Muscle of leg (tissue), 11 donors: ENCODE results near the gene GALNT10. TPM values are rescaled to one million over a fixed set of nuclear protein-coding genes. Genes with fewer than 3 reads are reported as not detected.

Source experiments
- DNase-seq: peaks from one replicate; pipeline ENCODE4 v3.0.0; 2013
- H3K27ac ChIP-seq: one replicate; pipeline ENCODE4 v1.5.1; 2013; ENCODE audit warnings: mild to moderate bottlenecking, low read length, control low read depth
- H3K27me3 ChIP-seq: one replicate; pipeline ENCODE4 v1.6.1; 2013; ENCODE audit warnings: low read length; ENCODE audit not compliant: control insufficient read depth, insufficient read depth
- H3K36me3 ChIP-seq: one replicate; pipeline ENCODE4 v1.6.1; 2013; ENCODE audit warnings: low read length; ENCODE audit not compliant: control insufficient read depth, insufficient read depth
- H3K4me1 ChIP-seq: one replicate; pipeline ENCODE4 v1.6.1; 2013; ENCODE audit warnings: low read length; ENCODE audit not compliant: control insufficient read depth, insufficient read depth
- H3K4me3 ChIP-seq: one replicate; pipeline ENCODE4 v1.5.1; 2013; ENCODE audit warnings: low read length, control low read depth
- H3K9me3 ChIP-seq: replicated peaks from 2 replicates; pipeline ENCODE4 v1.6.1; 2013; ENCODE audit warnings: low read depth, low read length; ENCODE audit not compliant: control insufficient read depth
- WGBS: methylation state at CpG from one replicate; pipeline ENCODE4 v1.1.5; 2013; ENCODE audit warnings: missing lambda C conversion rate; ENCODE audit not compliant: insufficient coverage; 5-methylcytosine and 5-hydroxymethylcytosine counted together
- polyA plus RNA-seq, 8 donors: library from polyadenylated mRNA; unstranded; fragments of 120-200 nt; gene quantifications; one replicate each; pipeline versions ENCODE4 v1.2.1 to v1.2.3, GENCODE V29; 2013; ENCODE audit warnings: inconsistent platforms in 1 of 8, low replicate concordance in 1 of 8; ENCODE audit not compliant: insufficient read length in 8 of 8, insufficient read depth in 1 of 8
- total RNA-seq: library from RNA; stranded (reverse); fragments of 120-200 nt; gene quantifications from one replicate; pipeline ENCODE4 v1.2.4, GENCODE V29; 2013

The GALNT10 gene
- total and polyA plus RNA-seq, 9 donors, result 16.6 to 27.8 (median 20.5) TPM

- WGBS, result 60% methylated on average over 2 of the region's 4 CpGs
- Histone ChIP-seq H3K9me3 (no peaks in the 10 kb centered on the region), H3K27me3 (no peaks in the 10 kb centered on the region), H3K4me1 (no peaks in the 10 kb centered on the region), H3K4me3 (no peak overlapping the region), H3K27ac (no peak overlapping the region), H3K36me3 (peaks cover 45% of the 10 kb centered on the region)
- DNase-seq, result no peak
Observed at GRCh38 chr5:154377754-154378533, 187.4 kb downstream of the GALNT10 start.

- WGBS, result 85% methylated on average over 8 of the region's 12 CpGs
- DNase-seq, result no peak
- H3K36me3 ChIP-seq, result peaks cover 45% of the 10 kb centered on the region
Observed at GRCh38 chr5:154380263-154380662, 189.7 kb downstream of the GALNT10 start.

GRCh38 chr5:154384480-154385235 lies 194.1 kb downstream of the GALNT10 start:
- no peak overlapping the region for H3K27ac ChIP-seq
- no peaks in the 10 kb centered on the region for H3K4me1 ChIP-seq
- H3K27me3 ChIP-seq, result no peaks in the 10 kb centered on the region
- DNase-seq, result no peak
- peaks cover 25% of the 10 kb centered on the region for H3K36me3 ChIP-seq
- no peaks in the 10 kb centered on the region for H3K9me3 ChIP-seq
- H3K4me3 ChIP-seq, result no peak overlapping the region
- 41% methylated on average over 4 of the region's 9 CpGs for WGBS

More at GRCh38 chr5:154380263-154380662, 189.7 kb downstream of the GALNT10 start:
- no peaks in the 10 kb centered on the region for H3K27me3 ChIP-seq
- H3K9me3 ChIP-seq, result no peaks in the 10 kb centered on the region
- H3K4me1 ChIP-seq, result no peaks in the 10 kb centered on the region
- no peak overlapping the region for H3K27ac ChIP-seq
- no peak overlapping the region for H3K4me3 ChIP-seq

DNA sequence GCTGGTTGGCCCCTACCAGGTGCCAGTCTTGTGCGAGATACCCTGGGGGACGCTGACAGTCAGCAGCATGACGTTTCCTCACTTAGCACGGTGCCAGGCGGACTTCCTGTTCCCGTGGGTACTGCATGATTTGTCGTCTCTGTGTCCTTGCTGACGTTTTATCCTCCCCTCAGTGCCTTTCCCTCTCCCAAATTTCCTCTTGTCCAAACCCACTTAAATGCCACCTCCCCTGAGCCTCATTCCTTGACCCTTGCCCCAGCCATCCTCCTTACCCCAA lies 194.6 kb downstream of the GALNT10 start:
- Histone ChIP-seq H3K36me3 (peaks cover 23% of the 10 kb centered on the region), H3K4me1 (no peaks in the 10 kb centered on the region)
- WGBS, result 51% methylated on average over 8 of the region's 8 CpGs

GRCh38 chr5:154386952-154387629 lies 196.6 kb downstream of the GALNT10 start:
- DNase-seq, result no peak
- Histone ChIP-seq H3K27me3 (no peaks in the 10 kb centered on the region), H3K4me3 (no peak overlapping the region), H3K4me1 (no peaks in the 10 kb centered on the region), H3K27ac (no peak overlapping the region), H3K36me3 (peaks cover 10% of the 10 kb centered on the region), H3K9me3 (no peaks in the 10 kb centered on the region)
- WGBS, result no CpG with 5 or more reads among the region's 6 CpGs

More for the DNA sequence above, 194.6 kb downstream of the GALNT10 start:
- Histone ChIP-seq H3K27ac (no peak overlapping the region), H3K9me3 (no peaks in the 10 kb centered on the region), H3K27me3 (no peaks in the 10 kb centered on the region), H3K4me3 (no peak overlapping the region)
- DNase-seq, result no peak

DNA sequence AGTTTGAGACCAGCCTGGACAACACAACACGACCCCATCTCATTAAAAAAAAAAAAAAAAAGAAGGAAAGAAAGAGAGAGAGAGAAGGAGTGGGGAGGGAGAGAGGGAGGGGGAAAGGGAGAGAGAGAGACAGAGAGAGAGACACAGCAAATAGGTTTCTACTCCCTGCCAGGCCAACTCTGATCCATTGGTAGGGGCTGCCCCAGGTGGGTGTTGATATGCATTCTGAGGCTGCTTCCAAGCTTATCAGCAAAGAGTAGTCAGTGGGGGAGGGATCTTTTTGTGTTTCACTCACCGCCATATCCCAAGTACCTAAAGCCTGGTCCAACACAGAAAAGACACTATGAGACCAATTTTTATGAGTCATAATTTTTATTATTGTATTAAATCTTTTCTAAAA lies 198.3 kb downstream of the GALNT10 start:
- Histone ChIP-seq H3K36me3 (peaks cover 11% of the 10 kb centered on the region), H3K4me1 (no peaks in the 10 kb centered on the region)
- WGBS, result no CpG with 5 or more reads among the region's 2 CpGs

DNA sequence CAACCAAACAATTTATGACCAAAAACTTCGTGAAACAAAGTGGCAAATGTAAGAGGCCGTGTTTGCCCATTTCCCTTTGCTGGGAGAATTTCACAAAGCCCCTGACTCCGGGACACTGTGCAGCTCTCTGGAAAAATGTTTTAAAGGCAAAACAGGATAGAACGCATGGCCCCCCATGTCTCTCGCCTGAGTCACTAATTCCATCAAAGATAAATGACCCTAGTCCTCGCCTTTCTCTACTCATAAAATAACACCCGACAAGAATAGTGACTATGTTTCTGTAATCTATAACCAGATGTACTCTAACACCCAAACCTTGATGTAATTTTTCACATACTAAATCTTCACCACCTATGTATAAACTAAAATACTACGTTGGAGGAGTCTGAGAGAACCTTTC lies 199.6 kb downstream of the GALNT10 start:
- 57% methylated on average over 5 of the region's 8 CpGs for WGBS
- DNase-seq, result no peak
- H3K36me3 ChIP-seq, result peaks cover 11% of the 10 kb centered on the region

More for the DNA sequence above, 198.3 kb downstream of the GALNT10 start:
- no peaks in the 10 kb centered on the region for H3K9me3 ChIP-seq
- no peak for DNase-seq
- no peaks in the 10 kb centered on the region for H3K27me3 ChIP-seq
- no peak overlapping the region for H3K4me3 ChIP-seq
- no peak overlapping the region for H3K27ac ChIP-seq

DNA sequence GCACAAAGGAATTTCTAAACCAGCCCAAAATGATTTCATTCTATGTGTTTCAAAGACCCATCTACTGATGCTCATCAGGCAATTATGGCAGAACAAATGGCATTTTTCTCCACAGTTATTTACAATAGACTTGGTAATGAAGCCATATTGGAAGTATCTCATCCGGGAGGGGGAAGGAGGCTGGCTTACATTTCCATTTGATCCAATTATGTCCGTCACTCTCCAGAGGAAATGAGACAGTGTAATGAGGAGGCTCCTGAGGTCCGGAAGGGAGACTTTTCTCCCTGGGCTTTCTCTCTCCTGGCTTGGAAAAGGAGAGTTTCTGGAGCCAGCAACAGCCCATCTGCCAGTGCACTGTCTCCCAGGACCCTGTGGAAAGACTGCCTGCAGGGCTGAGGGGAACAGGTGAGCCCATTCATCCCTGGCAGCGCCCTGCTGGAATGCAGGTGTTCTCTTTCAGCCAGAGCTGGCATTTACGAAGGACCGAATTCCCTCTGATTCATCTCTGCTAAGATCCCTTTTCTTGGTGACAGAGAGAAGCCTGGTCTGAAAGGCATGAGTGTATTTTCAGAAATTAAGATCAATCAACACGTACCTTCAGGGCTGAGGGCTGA lies 200.3 kb downstream of the GALNT10 start:
- Histone ChIP-seq H3K9me3 (no peaks in the 10 kb centered on the region), H3K27ac (no peak overlapping the region), H3K4me3 (no peak overlapping the region), H3K27me3 (no peaks in the 10 kb centered on the region), H3K4me1 (no peaks in the 10 kb centered on the region), H3K36me3 (peaks cover 11% of the 10 kb centered on the region)
- no peak for DNase-seq
- whole genome bisulfite sequencing, result 91% methylated on average over 4 of the region's 7 CpGs

More for the DNA sequence above, 199.6 kb downstream of the GALNT10 start:
- Histone ChIP-seq H3K4me1 (no peaks in the 10 kb centered on the region), H3K9me3 (no peaks in the 10 kb centered on the region), H3K27ac (no peak overlapping the region), H3K27me3 (no peaks in the 10 kb centered on the region), H3K4me3 (no peak overlapping the region)

DNA sequence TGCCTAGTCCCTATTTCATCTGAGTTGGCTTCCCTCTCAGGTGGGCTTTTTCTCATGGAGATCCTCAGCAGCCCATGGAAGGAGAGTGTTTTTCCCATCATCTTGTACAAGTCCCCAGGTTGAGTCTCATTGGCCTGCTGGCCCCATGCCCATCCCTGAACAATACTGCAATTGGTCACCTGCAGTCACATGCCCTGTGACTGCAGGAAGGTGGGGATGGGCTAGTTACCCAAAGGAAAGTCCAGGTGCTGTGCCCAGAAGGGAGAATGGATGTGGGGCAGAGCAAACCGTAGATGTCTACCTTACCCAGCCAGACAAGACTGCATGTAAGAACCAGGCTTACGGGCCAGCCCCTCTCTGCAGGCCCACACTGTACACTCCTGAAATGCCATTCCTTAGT lies 201.3 kb downstream of the GALNT10 start:
- no peaks in the 10 kb centered on the region for H3K4me1 ChIP-seq
- H3K4me3 ChIP-seq, result no peak overlapping the region
- H3K27me3 ChIP-seq, result no peaks in the 10 kb centered on the region
- no peaks in the 10 kb centered on the region for H3K9me3 ChIP-seq
- WGBS, result 100% methylated on average over 1 of the region's 2 CpGs
- DNase-seq, result no peak
- peaks cover 8% of the 10 kb centered on the region for H3K36me3 ChIP-seq
- H3K27ac ChIP-seq, result no peak overlapping the region

DNA sequence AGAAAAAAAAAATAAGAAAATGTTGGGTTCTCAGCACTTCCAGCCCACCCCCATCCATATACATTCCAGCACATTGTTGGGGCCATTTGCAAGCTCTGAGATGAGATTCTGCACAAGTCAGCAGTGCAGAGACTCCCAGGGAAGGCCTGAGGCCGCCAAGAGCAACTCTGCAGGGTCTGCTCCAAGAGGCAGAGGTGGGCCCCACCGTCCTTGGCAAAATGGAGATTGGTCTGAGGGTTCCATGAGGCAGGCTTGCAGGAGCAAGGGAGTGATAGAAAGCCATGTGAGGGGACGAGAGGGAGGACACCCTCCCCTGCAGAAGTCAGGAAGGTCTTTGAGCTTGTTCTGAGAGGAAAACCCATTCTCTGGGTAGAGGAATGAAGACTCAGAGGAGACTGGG lies 203.3 kb downstream of the GALNT10 start:
- H3K36me3 ChIP-seq, result peaks cover 9% of the 10 kb centered on the region
- WGBS, result 73% methylated on average over 3 of the region's 3 CpGs
- no peak overlapping the region for H3K27ac ChIP-seq
- no peak for DNase-seq
- no peak overlapping the region for H3K4me3 ChIP-seq
- H3K27me3 ChIP-seq, result no peaks in the 10 kb centered on the region
- no peaks in the 10 kb centered on the region for H3K4me1 ChIP-seq
- H3K9me3 ChIP-seq, result no peaks in the 10 kb centered on the region
